Fibroblast of skin of right biceps (primary cell): ENCODE measurements around the gene TSSK6.

Experiments
- DNase-seq: peaks from one replicate; pipeline ENCODE4 v3.0.0-alpha.2; 2013

The TSSK6 gene

GRCh38 chr19:19514881-19515641 lies at the start of gene TSSK6:
TSS of gene TSSK6 (minus strand) at chr19:19515548. CDS start at chr19:19515427, 121 bp downstream.
- no peak for DNase-seq

GRCh38 chr19:19563348-19563848 lies 48.0 kb upstream of the TSSK6 start:
- DNase-seq: no peak

- no peak for DNase-seq
Measured at GRCh38 chr19:19562665-19563347, 47.5 kb upstream of the TSSK6 start.

GRCh38 chr19:19561946-19562664 lies 46.8 kb upstream of the TSSK6 start:
- DNase-seq: no peak

- DNase-seq: no peak
Measured at GRCh38 chr19:19559931-19560330, 44.6 kb upstream of the TSSK6 start.

- no peak for DNase-seq
Measured at GRCh38 chr19:19558636-19559035, 43.3 kb upstream of the TSSK6 start.

- DNase-seq: no peak
Measured at GRCh38 chr19:19558055-19558454, 42.7 kb upstream of the TSSK6 start.

GRCh38 chr19:19554074-19555023 lies 39.0 kb upstream of the TSSK6 start:
- DNase-seq: peak; percentile 41

- no peak for DNase-seq
Measured at GRCh38 chr19:19553670-19554069, 38.3 kb upstream of the TSSK6 start.

- DNase-seq: no peak
Measured at GRCh38 chr19:19552798-19553197, 37.5 kb upstream of the TSSK6 start.

- DNase-seq: no peak
Measured at GRCh38 chr19:19551853-19552192, 36.5 kb upstream of the TSSK6 start.

GRCh38 chr19:19550972-19551852 lies 35.9 kb upstream of the TSSK6 start:
- DNase-seq: no peak

GRCh38 chr19:19550485-19550929 lies 35.2 kb upstream of the TSSK6 start:
- peak; percentile 89 for DNase-seq

GRCh38 chr19:19549804-19550464 lies 34.6 kb upstream of the TSSK6 start:
- no peak for DNase-seq

GRCh38 chr19:19548915-19549759 lies 33.8 kb upstream of the TSSK6 start:
- DNase-seq: no peak

GRCh38 chr19:19547674-19548336 lies 32.5 kb upstream of the TSSK6 start:
- DNase-seq: no peak

GRCh38 chr19:19546751-19547162 lies 31.4 kb upstream of the TSSK6 start:
- DNase-seq: no peak

GRCh38 chr19:19545707-19546106 lies 30.4 kb upstream of the TSSK6 start:
- no peak for DNase-seq

GRCh38 chr19:19544954-19545591 lies 29.7 kb upstream of the TSSK6 start:
- no peak for DNase-seq
